Measurements from ENCODE around the gene ABHD17A. TPM values are rescaled to one million over a fixed set of nuclear protein-coding genes. Genes with fewer than 3 reads are reported as not detected.
"Not testable (repeated sequence)": the region's sequence is repeated elsewhere in the genome, so short reads cannot be mapped to it uniquely, and the experiment has no call there.

Gene ABHD17A
- 63.7 TPM for total RNA-seq
- polyA plus RNA-seq (ENCODE audit: insufficient read depth in 1 of 8, insufficient read length in 8 of 8, low replicate concordance in 1 of 8) = 10 to 100 TPM; 55.7 to 73.5 (median 58.3) TPM
- long read RNA-seq, donor 1, transcript ABHD17A-202 (5 exons, 1,757 nt) = major isoform, 20 of 20 reads
- long read RNA-seq, donor 1, partial matches to known transcripts = 0 of 20 reads
- long read RNA-seq, donor 1, other reads (novel, unspliced or antisense) = 0 of 20 reads
- long read RNA-seq, donor 2, transcript ABHD17A-202 (5 exons, 1,757 nt) = major isoform, 6 of 6 reads
- long read RNA-seq, donor 2, partial matches to known transcripts = 0 of 6 reads
- long read RNA-seq, donor 2, other reads (novel, unspliced or antisense) = 0 of 6 reads
- long read RNA-seq, donor 3, transcript ABHD17A-202 (5 exons, 1,757 nt) = major isoform, 51 of 70 reads
- long read RNA-seq, donor 3, partial matches to known transcripts = 19 of 70 reads
- long read RNA-seq, donor 3, other reads (novel, unspliced or antisense) = 0 of 70 reads
- long read RNA-seq, donor 4, transcript ABHD17A-202 (5 exons, 1,757 nt) = major isoform, 27 of 36 reads
- long read RNA-seq, donor 4, partial matches to known transcripts = 9 of 36 reads
- long read RNA-seq, donor 4, other reads (novel, unspliced or antisense) = 0 of 36 reads
- long read RNA-seq, donor 5, transcript ABHD17A-202 (5 exons, 1,757 nt) = major isoform, 70 of 115 reads
- long read RNA-seq, donor 5, partial matches to known transcripts = 39 of 115 reads
- long read RNA-seq, donor 5, other reads (novel, unspliced or antisense) = 6 of 115 reads
- long read RNA-seq, donor 6, transcript ABHD17A-202 (5 exons, 1,757 nt) = major isoform, 82 of 98 reads
- long read RNA-seq, donor 6, partial matches to known transcripts = 16 of 98 reads
- long read RNA-seq, donor 6, other reads (novel, unspliced or antisense) = 0 of 98 reads
- long read RNA-seq, donor 7, transcript ABHD17A-202 (5 exons, 1,757 nt) = major isoform, 41 of 55 reads
- long read RNA-seq, donor 7, partial matches to known transcripts = 14 of 55 reads
- long read RNA-seq, donor 7, other reads (novel, unspliced or antisense) = 0 of 55 reads
- long read RNA-seq, donor 8, transcript ABHD17A-202 (5 exons, 1,757 nt) = major isoform, 20 of 38 reads
- long read RNA-seq, donor 8, partial matches to known transcripts = 18 of 38 reads
- long read RNA-seq, donor 8, other reads (novel, unspliced or antisense) = 0 of 38 reads
- long read RNA-seq, donor 9, transcript ABHD17A-202 (5 exons, 1,757 nt) = major isoform, 21 of 27 reads
- long read RNA-seq, donor 9, partial matches to known transcripts = 6 of 27 reads
- long read RNA-seq, donor 9, other reads (novel, unspliced or antisense) = 0 of 27 reads
- long read RNA-seq, donor 10, transcript ABHD17A-202 (5 exons, 1,757 nt) = major isoform, 43 of 50 reads
- long read RNA-seq, donor 10, partial matches to known transcripts = 7 of 50 reads
- long read RNA-seq, donor 10, other reads (novel, unspliced or antisense) = 0 of 50 reads
- long read RNA-seq, donor 11, transcript ABHD17A-202 (5 exons, 1,757 nt) = major isoform, 33 of 41 reads
- long read RNA-seq, donor 11, partial matches to known transcripts = 8 of 41 reads
- long read RNA-seq, donor 11, other reads (novel, unspliced or antisense) = 0 of 41 reads

DNA sequence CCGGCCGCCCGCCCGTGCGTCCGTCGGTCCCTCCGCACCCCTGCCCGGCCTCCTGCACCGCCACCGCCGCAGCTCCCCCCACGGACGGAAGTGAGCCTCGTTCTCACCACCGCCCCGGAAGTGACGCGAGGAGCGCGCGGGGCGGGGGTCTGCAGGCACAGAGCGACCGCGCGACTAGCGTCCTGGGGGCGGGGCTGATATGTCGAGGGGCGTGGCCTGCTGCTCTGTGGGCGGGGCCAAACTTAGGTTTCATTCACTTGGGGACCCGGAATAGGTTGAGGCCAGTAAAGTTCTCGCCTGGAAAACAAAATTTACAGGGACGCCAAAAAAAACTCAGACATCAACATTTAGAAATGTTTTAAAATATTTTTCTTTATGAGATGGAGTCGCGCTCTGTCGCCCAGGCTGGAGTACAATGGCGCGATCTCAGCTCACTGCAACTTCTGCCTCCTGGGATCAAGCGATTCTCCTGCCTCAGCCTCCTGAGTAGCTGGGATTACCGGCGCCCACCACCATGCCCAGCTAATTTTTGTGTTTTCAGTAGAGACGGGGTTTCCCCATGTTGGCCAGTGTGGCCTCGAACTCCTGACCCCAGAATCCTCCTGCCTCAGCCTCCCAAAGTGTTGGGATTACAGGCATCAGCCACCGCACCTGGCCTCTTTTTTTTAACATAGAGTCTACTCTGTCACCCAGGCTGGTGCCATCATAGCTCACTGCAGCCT lies at the start of gene ABHD17A:
TSS of gene ABHD17A (minus strand) at position 99 of the 722 bp plus-strand sequence. CDS start 3,930 bp downstream, outside the sequence.
- 25% methylated on average over 33 of the region's 46 CpGs for WGBS (ENCODE audit: insufficient coverage)
- H3K4me3 ChIP-seq (ENCODE audit: low read length) = peak within 1 kb of the TSS; percentile 98
- H3K27ac ChIP-seq (ENCODE audit: low read length) = peak within 1 kb of the TSS; percentile 91
- H3K36me3 ChIP-seq (ENCODE audit: control insufficient read depth, insufficient read depth, low read length); H3K27me3 ChIP-seq (ENCODE audit: control insufficient read depth, insufficient read depth, low read length); H3K9me3 ChIP-seq (replicated peaks; ENCODE audit: control insufficient read depth, low read depth, low read length): not testable (repeated sequence)
- H3K4me1 ChIP-seq (ENCODE audit: control insufficient read depth, insufficient read depth, low read length) = peaks cover 41% of the 10 kb centered on the region
- peak; percentile 97 for DNase-seq

DNA sequence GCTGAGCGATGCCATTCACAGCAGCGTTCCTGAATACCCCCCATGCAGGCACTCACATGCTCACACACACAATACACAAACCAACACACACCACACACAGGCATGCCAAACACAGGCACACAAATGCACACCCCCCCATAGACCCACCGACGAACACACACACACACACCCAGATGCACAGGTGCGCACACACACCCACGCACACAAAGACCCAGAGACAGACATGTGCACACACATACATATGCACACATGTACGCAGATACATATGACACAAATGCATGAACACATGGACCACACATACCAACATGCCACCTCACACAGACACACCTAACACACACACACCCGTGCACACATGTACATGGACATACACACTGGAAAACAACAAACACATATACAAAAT lies 48.6 kb upstream of the ABHD17A start:
- Histone ChIP-seq H3K4me3 (ENCODE audit: low read length) (no peak overlapping the region), H3K27ac (ENCODE audit: low read length) (no peak overlapping the region), H3K27me3 (ENCODE audit: control insufficient read depth, insufficient read depth, low read length) (peaks cover 7% of the 10 kb centered on the region), H3K9me3 (replicated peaks; ENCODE audit: control insufficient read depth, low read depth, low read length) (no peaks in the 10 kb centered on the region), H3K4me1 (ENCODE audit: control insufficient read depth, insufficient read depth, low read length) (peaks cover 25% of the 10 kb centered on the region), H3K36me3 (ENCODE audit: control insufficient read depth, insufficient read depth, low read length) (no peaks in the 10 kb centered on the region)
- WGBS (ENCODE audit: insufficient coverage) = 89% methylated on average over 8 of the region's 8 CpGs
- no peak for DNase-seq

DNA sequence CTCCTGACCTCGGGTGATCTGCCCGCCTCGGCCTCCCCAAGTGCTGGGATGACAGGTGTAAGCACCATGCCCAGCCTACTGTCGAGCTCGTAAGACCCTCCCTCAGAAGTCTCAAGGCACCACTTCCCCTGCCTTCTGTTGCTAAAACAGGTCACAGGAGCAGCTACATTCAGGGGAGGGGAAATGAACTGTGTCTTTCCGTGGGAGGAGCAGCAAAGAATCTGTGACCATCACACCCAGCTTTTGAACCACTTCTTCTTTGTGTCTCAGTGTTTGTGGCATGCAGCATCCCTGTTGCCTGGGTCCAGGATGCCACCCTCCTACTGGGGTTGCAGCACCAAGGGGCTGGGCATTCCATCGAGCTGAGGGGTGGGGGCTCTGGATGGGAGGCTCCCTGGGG lies 47.9 kb upstream of the ABHD17A start:
- H3K9me3 ChIP-seq (replicated peaks; ENCODE audit: control insufficient read depth, low read depth, low read length) = no peaks in the 10 kb centered on the region
- WGBS (ENCODE audit: insufficient coverage) = 68% methylated on average over 5 of the region's 7 CpGs
- no peak overlapping the region for H3K27ac ChIP-seq (ENCODE audit: low read length)
- H3K27me3 ChIP-seq (ENCODE audit: control insufficient read depth, insufficient read depth, low read length) = peaks cover 7% of the 10 kb centered on the region
- H3K4me1 ChIP-seq (ENCODE audit: control insufficient read depth, insufficient read depth, low read length) = peaks cover 25% of the 10 kb centered on the region
- H3K36me3 ChIP-seq (ENCODE audit: control insufficient read depth, insufficient read depth, low read length) = no peaks in the 10 kb centered on the region
- no peak for DNase-seq
- H3K4me3 ChIP-seq (ENCODE audit: low read length) = no peak overlapping the region

DNA sequence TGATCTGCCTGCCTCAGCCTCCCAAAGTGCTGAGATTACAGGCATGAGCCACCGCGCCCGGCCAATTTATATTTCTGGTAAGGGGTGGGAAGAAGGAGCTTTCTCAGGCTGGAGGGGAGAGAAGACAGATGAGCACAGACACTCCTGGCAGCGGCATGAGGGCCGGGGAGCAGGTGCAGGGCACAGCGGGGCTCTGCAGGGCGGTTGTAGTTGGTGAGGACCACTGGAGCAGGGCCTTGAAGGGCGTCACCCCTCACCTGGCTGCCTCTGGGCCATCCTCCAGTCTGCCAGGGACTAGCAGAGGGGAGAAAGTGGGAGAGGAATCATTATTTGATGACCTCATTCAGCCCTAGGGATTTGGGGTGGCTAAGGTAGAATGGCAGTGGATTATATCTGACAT lies 47.1 kb upstream of the ABHD17A start:
- WGBS (ENCODE audit: insufficient coverage) = 79% methylated on average over 5 of the region's 8 CpGs
- DNase-seq = no peak
- no peaks in the 10 kb centered on the region for H3K36me3 ChIP-seq (ENCODE audit: control insufficient read depth, insufficient read depth, low read length)
- H3K27me3 ChIP-seq (ENCODE audit: control insufficient read depth, insufficient read depth, low read length) = peaks cover 7% of the 10 kb centered on the region
- H3K4me3 ChIP-seq (ENCODE audit: low read length) = no peak overlapping the region
- H3K27ac ChIP-seq (ENCODE audit: low read length) = no peak overlapping the region
- H3K4me1 ChIP-seq (ENCODE audit: control insufficient read depth, insufficient read depth, low read length) = peaks cover 25% of the 10 kb centered on the region
- H3K9me3 ChIP-seq (replicated peaks; ENCODE audit: control insufficient read depth, low read depth, low read length) = no peaks in the 10 kb centered on the region

DNA sequence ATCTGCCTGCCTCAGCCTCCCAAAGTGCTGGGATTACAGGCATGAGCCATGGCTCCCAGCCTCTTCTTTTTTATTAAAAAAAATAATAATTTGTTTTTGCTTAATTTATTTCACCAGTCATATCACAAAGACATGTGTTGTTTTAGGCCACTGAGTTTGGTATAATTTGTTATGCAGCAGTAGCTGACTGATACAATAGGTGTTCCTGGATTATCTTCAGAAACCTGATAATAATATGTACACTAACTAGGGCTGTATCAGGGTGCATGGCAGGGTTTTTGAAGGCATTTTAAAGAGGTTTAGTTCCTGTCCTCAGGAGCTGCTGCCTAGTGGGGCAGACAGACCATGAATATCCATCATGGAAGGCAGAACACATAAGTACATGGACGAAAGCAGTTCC lies 46.1 kb upstream of the ABHD17A start:
- no peaks in the 10 kb centered on the region for H3K9me3 ChIP-seq (replicated peaks; ENCODE audit: control insufficient read depth, low read depth, low read length)
- peaks cover 7% of the 10 kb centered on the region for H3K27me3 ChIP-seq (ENCODE audit: control insufficient read depth, insufficient read depth, low read length)
- 88% methylated on average over 1 of the region's 1 CpG for WGBS (ENCODE audit: insufficient coverage)
- no peak overlapping the region for H3K27ac ChIP-seq (ENCODE audit: low read length)
- no peaks in the 10 kb centered on the region for H3K36me3 ChIP-seq (ENCODE audit: control insufficient read depth, insufficient read depth, low read length)
- no peak for DNase-seq
- H3K4me3 ChIP-seq (ENCODE audit: low read length) = no peak overlapping the region
- peaks cover 22% of the 10 kb centered on the region for H3K4me1 ChIP-seq (ENCODE audit: control insufficient read depth, insufficient read depth, low read length)

DNA sequence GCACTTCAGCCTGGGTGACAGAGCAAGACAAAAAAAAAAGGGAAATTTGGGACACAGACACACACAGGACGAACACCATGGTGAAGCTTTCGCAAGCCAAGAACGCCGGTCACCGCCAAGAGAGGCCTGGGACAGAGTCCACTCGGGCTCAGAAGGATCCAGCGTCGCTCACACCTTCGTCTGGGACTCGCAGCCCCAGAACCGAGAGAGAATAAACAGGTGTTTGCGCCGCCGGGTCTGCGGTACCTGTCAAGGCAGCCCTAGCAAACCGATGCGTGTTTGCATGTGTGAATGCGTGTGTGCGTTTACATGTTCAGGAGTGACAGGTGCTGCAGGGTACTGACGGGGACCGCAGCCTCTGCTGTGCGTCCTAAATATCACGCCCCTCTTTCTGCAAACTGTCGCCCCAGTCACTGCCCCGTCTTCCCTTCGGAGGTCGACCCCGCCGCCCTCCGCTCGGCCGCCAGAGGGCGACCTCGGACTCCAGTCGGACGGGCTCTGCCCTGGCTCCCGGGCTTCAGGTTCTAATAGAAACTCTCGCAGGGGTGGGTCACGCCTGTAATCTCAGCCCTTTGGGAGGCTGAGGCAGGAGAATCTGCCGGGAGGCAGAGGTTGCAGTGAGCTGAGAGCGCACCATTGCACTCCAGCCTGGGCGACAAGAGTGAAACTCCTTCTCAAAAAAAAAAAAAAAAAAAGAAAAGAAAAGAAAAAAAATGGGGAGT lies 43.9 kb upstream of the ABHD17A start:
- Histone ChIP-seq H3K27me3 (ENCODE audit: control insufficient read depth, insufficient read depth, low read length) (peaks cover 7% of the 10 kb centered on the region), H3K9me3 (replicated peaks; ENCODE audit: control insufficient read depth, low read depth, low read length) (no peaks in the 10 kb centered on the region), H3K4me3 (ENCODE audit: low read length) (peak overlapping the region; percentile 35), H3K36me3 (ENCODE audit: control insufficient read depth, insufficient read depth, low read length) (peaks cover 9% of the 10 kb centered on the region), H3K27ac (ENCODE audit: low read length) (no peak overlapping the region), H3K4me1 (ENCODE audit: control insufficient read depth, insufficient read depth, low read length) (peaks cover 11% of the 10 kb centered on the region)
- WGBS (ENCODE audit: insufficient coverage) = 16% methylated on average over 31 of the region's 42 CpGs
- peak; percentile 76 for DNase-seq

DNA sequence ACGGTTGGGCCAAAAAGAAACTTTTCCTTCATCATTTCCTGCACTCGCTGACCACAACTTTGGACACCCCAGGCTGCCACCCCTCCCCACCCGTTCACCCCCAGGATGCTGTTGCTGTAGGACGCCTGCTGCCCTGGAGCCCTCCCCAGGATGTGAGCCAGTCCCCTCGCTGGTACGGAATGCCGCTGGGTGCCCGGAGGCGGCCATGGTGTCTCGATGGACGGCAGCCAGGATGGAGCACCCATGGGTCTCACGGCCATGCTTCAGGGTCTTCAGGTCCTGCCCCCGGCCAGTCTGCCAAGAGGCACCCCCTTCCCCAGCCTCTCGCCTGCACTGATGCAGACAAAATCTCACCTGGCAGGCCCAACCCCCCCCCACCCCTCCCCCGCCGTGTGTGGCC lies 40.2 kb upstream of the ABHD17A start:
- no peak overlapping the region for H3K27ac ChIP-seq (ENCODE audit: low read length)
- DNase-seq = no peak
- H3K4me1 ChIP-seq (ENCODE audit: control insufficient read depth, insufficient read depth, low read length) = peaks cover 11% of the 10 kb centered on the region
- H3K9me3 ChIP-seq (replicated peaks; ENCODE audit: control insufficient read depth, low read depth, low read length) = no peaks in the 10 kb centered on the region
- peaks cover 42% of the 10 kb centered on the region for H3K36me3 ChIP-seq (ENCODE audit: control insufficient read depth, insufficient read depth, low read length)
- 79% methylated on average over 13 of the region's 16 CpGs for WGBS (ENCODE audit: insufficient coverage)
- peaks cover 7% of the 10 kb centered on the region for H3K27me3 ChIP-seq (ENCODE audit: control insufficient read depth, insufficient read depth, low read length)
- no peak overlapping the region for H3K4me3 ChIP-seq (ENCODE audit: low read length)

DNA sequence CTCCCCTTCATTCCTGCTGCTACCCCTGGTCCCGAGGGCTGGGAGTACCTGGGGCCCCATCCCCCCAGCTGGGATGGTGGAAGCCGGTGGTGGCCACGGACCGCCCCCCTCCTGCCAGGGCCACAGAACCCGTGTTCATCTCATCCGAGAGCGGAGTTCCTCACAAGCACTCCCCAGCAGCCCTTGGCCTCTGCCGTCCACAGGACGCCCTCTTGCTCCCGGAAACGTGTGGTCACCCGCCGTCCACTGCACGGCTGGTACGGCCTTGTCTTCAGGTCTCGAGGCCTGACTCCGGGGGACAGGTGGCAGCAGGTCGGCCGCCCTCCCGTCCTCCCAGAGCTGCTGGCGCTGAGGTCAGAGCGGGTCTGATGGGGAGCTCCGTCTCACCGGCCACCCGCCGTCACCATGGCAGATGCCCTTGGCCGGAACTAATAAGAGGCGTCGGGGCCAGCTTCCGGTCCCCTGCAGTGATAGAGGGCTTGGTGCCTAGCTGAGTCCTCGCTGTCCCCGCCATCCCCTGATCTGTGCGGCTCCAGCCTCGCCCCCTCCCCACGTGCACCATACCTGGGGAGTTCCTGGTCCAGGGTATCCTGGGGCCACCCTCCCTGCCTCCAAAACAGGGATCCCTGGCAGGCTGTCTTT lies 39.1 kb upstream of the ABHD17A start:
- 90% methylated on average over 35 of the region's 35 CpGs for WGBS (ENCODE audit: insufficient coverage)
- no peak overlapping the region for H3K27ac ChIP-seq (ENCODE audit: low read length)

More for the DNA sequence above, 39.1 kb upstream of the ABHD17A start:
- Histone ChIP-seq H3K27me3 (ENCODE audit: control insufficient read depth, insufficient read depth, low read length) (peaks cover 4% of the 10 kb centered on the region), H3K9me3 (replicated peaks; ENCODE audit: control insufficient read depth, low read depth, low read length) (no peaks in the 10 kb centered on the region), H3K4me1 (ENCODE audit: control insufficient read depth, insufficient read depth, low read length) (peaks cover 4% of the 10 kb centered on the region), H3K36me3 (ENCODE audit: control insufficient read depth, insufficient read depth, low read length) (peaks cover 49% of the 10 kb centered on the region), H3K4me3 (ENCODE audit: low read length) (no peak overlapping the region)
- DNase-seq = no peak

All from muscle of leg (tissue), 16 donors.